Measurements from ENCODE around the gene TSPAN9. TPM values are rescaled to one million over a fixed set of nuclear protein-coding genes. Genes with fewer than 3 reads are reported as not detected.
A peak's percentile ranks its signal among the peaks of the same experiment; 100 is the strongest.

Gene TSPAN9
- total and polyA plus RNA-seq, 2 of the 4 experiments (the other 2 are of a cell fraction) = 17.7 to 39.1 TPM

DNA sequence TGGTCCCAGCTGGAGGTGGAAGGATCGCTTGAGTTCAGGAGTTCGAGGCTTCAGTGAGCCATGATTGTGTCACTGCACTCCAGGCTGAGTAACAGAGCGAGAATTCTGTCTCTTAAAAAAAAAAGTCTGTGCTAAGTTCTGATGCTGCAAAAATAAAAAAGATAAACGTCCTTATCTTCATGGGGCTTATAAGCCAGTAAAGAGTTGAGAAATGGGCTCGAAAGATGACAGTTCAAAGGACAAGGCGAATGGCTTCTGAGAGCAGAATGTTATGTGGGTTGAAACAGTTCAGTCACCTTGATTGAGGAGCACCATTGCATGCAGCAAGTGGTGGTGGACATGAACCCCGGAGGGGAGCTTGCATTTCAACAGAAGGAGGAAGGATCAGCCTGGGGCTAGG is 4.7 kb downstream of the TSPAN9 start:
- intact Hi-C loops (cut with micrococcal nuclease) = no loop called here
- H3K27ac ChIP-seq (ENCODE audit: insufficient read depth, low read length) = no peak overlapping the region
- H3K14ac ChIP-seq (replicated peaks; ENCODE audit: low read depth, low read length) = no peak overlapping the region
- CTCF ChIA-PET = no interaction called here
- H3K23ac ChIP-seq (ENCODE audit: low read depth, low read length) = no peak overlapping the region
- DNase-seq = peak; percentile 18
- no peak overlapping the region for H2BK20ac ChIP-seq (ENCODE audit: low read depth, low read length)
- H3K9ac ChIP-seq (ENCODE audit: low read depth, low read length) = no peak overlapping the region
- no peaks in the 10 kb centered on the region for H3K27me3 ChIP-seq (ENCODE audit: control insufficient read depth, insufficient read depth, low read length)
- H4K8ac ChIP-seq (ENCODE audit: low read depth in 2 of 2, low read length in 2 of 2) = no peak overlapping the region
- H3K18ac ChIP-seq (ENCODE audit: low read depth, low read length) = no peak overlapping the region
- TF ChIP-seq CEBPB (IDR thresholded peaks at IDR 0.05; ENCODE audit: low read depth, low read length) = no peak
- no peak for TF ChIP-seq POLR2A (IDR thresholded peaks at IDR 0.05; ENCODE audit: low read depth, low read length)
- TF ChIP-seq, protein P1, sequence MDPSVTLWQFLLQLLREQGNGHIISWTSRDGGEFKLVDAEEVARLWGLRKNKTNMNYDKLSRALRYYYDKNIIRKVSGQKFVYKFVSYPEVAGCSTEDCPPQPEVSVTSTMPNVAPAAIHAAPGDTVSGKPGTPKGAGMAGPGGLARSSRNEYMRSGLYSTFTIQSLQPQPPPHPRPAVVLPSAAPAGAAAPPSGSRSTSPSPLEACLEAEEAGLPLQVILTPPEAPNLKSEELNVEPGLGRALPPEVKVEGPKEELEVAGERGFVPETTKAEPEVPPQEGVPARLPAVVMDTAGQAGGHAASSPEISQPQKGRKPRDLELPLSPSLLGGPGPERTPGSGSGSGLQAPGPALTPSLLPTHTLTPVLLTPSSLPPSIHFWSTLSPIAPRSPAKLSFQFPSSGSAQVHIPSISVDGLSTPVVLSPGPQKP (IDR thresholded peaks at IDR 0.05; ENCODE audit: borderline replicate concordance, low read depth, low read length) = no peak
- no peak for TF ChIP-seq MAZ (IDR thresholded peaks at IDR 0.05; ENCODE audit: borderline replicate concordance, low read depth, low read length)
- TF ChIP-seq BHLHE40 (IDR thresholded peaks at IDR 0.05; ENCODE audit: low read depth, low read length) = no peak
- TF ChIP-seq RFX5 (IDR thresholded peaks at IDR 0.05; ENCODE audit: low read depth, low read length) = no peak
- TF ChIP-seq RCOR1 (IDR thresholded peaks at IDR 0.05; ENCODE audit: insufficient replicate concordance, low read length) = no peak
- TF ChIP-seq FOS (IDR thresholded peaks at IDR 0.05; ENCODE audit: low read depth, low read length) = no peak
- TF ChIP-seq, protein P2, sequence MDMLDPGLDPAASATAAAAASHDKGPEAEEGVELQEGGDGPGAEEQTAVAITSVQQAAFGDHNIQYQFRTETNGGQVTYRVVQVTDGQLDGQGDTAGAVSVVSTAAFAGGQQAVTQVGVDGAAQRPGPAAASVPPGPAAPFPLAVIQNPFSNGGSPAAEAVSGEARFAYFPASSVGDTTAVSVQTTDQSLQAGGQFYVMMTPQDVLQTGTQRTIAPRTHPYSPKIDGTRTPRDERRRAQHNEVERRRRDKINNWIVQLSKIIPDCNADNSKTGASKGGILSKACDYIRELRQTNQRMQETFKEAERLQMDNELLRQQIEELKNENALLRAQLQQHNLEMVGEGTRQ (IDR thresholded peaks at IDR 0.05; ENCODE audit: low read depth, low read length) = no peak
- no peak for TF ChIP-seq MAFK (IDR thresholded peaks at IDR 0.05; ENCODE audit: low read depth, low read length)
- TF ChIP-seq RAD21 (IDR thresholded peaks at IDR 0.05; ENCODE audit: low read length) = no peak
- no peak for TF ChIP-seq SMC3 (IDR thresholded peaks at IDR 0.05; ENCODE audit: low read depth, low read length)
- no peak for TF ChIP-seq MXI1 (IDR thresholded peaks at IDR 0.05; ENCODE audit: borderline replicate concordance, low read depth, low read length)
- no peak for TF ChIP-seq CHD1 (IDR thresholded peaks at IDR 0.05; ENCODE audit: low read depth, low read length)
- no peak for TF ChIP-seq NFE2L2 (IDR thresholded peaks at IDR 0.05; ENCODE audit: low read depth, low read length)
- TF ChIP-seq, protein P3, sequence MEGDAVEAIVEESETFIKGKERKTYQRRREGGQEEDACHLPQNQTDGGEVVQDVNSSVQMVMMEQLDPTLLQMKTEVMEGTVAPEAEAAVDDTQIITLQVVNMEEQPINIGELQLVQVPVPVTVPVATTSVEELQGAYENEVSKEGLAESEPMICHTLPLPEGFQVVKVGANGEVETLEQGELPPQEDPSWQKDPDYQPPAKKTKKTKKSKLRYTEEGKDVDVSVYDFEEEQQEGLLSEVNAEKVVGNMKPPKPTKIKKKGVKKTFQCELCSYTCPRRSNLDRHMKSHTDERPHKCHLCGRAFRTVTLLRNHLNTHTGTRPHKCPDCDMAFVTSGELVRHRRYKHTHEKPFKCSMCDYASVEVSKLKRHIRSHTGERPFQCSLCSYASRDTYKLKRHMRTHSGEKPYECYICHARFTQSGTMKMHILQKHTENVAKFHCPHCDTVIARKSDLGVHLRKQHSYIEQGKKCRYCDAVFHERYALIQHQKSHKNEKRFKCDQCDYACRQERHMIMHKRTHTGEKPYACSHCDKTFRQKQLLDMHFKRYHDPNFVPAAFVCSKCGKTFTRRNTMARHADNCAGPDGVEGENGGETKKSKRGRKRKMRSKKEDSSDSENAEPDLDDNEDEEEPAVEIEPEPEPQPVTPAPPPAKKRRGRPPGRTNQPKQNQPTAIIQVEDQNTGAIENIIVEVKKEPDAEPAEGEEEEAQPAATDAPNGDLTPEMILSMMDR (conservative IDR thresholded peaks at IDR 0.05; ENCODE audit: low read depth, low read length) = no peak
- no peak overlapping the region for H2AFZ ChIP-seq (replicated peaks; ENCODE audit: low read length, poor library complexity)
- peaks cover 18% of the 10 kb centered on the region for H4K20me1 ChIP-seq (ENCODE audit: insufficient read depth, low read length)
- H2BK15ac ChIP-seq (ENCODE audit: low read depth, low read length) = no peak overlapping the region
- H3K4me2 ChIP-seq (ENCODE audit: low read depth, low read length) = no peak overlapping the region
- H2BK120ac ChIP-seq (ENCODE audit: low read depth, low read length) = no peak overlapping the region
- H3K4me3 ChIP-seq (ENCODE audit: insufficient read depth, low read depth, low read length) = no peak overlapping the region
- H3K4me1 ChIP-seq (ENCODE audit: control insufficient read depth, insufficient read depth, low read length) = peaks cover 5% of the 10 kb centered on the region
- WGBS, 2 experiments (ENCODE audit: extremely low coverage in 2 of 2, insufficient read length in 1 of 2) = 65% methylated on average over 7 of the region's 7 CpGs; no CpG with 5 or more reads in 1 of the 2 experiments
- BruUV-seq (replicated peaks) = no TSS peak
- dilution Hi-C loops (cut with HindIII; ENCODE audit: low sequenced_read_pairs, unreplicated experiment) = no loop called here
- no peak overlapping the region for H3K56ac ChIP-seq (ENCODE audit: extremely low read depth, insufficient read depth, low read length)
- H3K9me3 ChIP-seq (ENCODE audit: control insufficient read depth, insufficient read depth, low read length) = no peaks in the 10 kb centered on the region
- POLR2A ChIA-PET (ENCODE audit: unreplicated experiment) = no interaction called here
- no peak overlapping the region for H2AK5ac ChIP-seq (ENCODE audit: low read depth, low read length)
- H4K5ac ChIP-seq (ENCODE audit: low read depth, low read length) = no peak overlapping the region
- no peak overlapping the region for H2AK9ac ChIP-seq (replicated peaks; ENCODE audit: low read depth, low read length, poor library complexity)
- H3K36me3 ChIP-seq (ENCODE audit: control insufficient read depth, insufficient read depth, low read length) = peaks cover 5% of the 10 kb centered on the region
- peaks cover 19 to 63% of the 10 kb centered on the region in 2 experiments for H3K79me1 ChIP-seq (ENCODE audit: low read depth in 1 of 2, low read length in 2 of 2)
- no peak for ATAC-seq (ENCODE audit: low read depth)
- H3K4ac ChIP-seq (ENCODE audit: low read depth, low read length) = no peak overlapping the region
- in situ Hi-C loops (cut with MboI; ENCODE audit: low sequenced_read_pairs) = no loop called here
- H2BK5ac ChIP-seq (ENCODE audit: low read depth, low read length, poor library complexity, severe bottlenecking) = no peak overlapping the region
- H3K9me1 ChIP-seq (ENCODE audit: insufficient read depth, low read length) = peaks cover 11% of the 10 kb centered on the region; the same call in 1 of the 2 replicates
- no peak overlapping the region for H4K91ac ChIP-seq (ENCODE audit: insufficient read depth, low read depth, low read length)
